Measurements from ENCODE around the gene PANK4. TPM values are rescaled to one million over a fixed set of nuclear protein-coding genes. Genes with fewer than 3 reads are reported as not detected.

PANK4 gene
- polyA plus RNA-seq, 1 donor (not counting 4 experiments of a cell fraction or from before 2014, with no cell fraction given), result 14.5 TPM

GRCh38 chr1:2468041-2468472 is 58.3 kb downstream of the PANK4 start:
- FAIRE-seq (no peak), DNase-seq (ENCODE audit: low read depth, low spot score) (no peak)
- peaks cover 5% of the 10 kb centered on the region for H3K9me1 ChIP-seq (ENCODE audit: control insufficient read depth, extremely low read depth, insufficient read depth, low read length)
- H2AFZ ChIP-seq (ENCODE audit: control insufficient read depth, low read length), result no peak overlapping the region
- no peak overlapping the region for H3K27ac ChIP-seq (ENCODE audit: control insufficient read depth, insufficient read depth, low read length)
- dilution Hi-C loops (cut with MboI; ENCODE audit: extremely low pct_ligation_motif_present, low sequenced_read_pairs), result no loop called here
- peaks cover 23% of the 10 kb centered on the region for H3K4me1 ChIP-seq (ENCODE audit: control insufficient read depth, extremely low read depth, insufficient read depth, low read length)
- peaks cover 90% of the 10 kb centered on the region for H3K79me2 ChIP-seq (ENCODE audit: control insufficient read depth, insufficient read depth, low read length)
- peaks cover 8 to 12% of the 10 kb centered on the region in 2 experiments for H3K36me3 ChIP-seq (ENCODE audit: control insufficient read depth in 2 of 2, extremely low read depth in 1 of 2, insufficient read depth in 2 of 2, low read length in 2 of 2)
- no peak overlapping the region for H3K9ac ChIP-seq (ENCODE audit: control insufficient read depth, extremely low read depth, insufficient read depth, low read length)
- no peak for TF ChIP-seq EZH2 (IDR thresholded peaks at IDR 0.05; ENCODE audit: low read length)
- TF ChIP-seq, protein P1, sequence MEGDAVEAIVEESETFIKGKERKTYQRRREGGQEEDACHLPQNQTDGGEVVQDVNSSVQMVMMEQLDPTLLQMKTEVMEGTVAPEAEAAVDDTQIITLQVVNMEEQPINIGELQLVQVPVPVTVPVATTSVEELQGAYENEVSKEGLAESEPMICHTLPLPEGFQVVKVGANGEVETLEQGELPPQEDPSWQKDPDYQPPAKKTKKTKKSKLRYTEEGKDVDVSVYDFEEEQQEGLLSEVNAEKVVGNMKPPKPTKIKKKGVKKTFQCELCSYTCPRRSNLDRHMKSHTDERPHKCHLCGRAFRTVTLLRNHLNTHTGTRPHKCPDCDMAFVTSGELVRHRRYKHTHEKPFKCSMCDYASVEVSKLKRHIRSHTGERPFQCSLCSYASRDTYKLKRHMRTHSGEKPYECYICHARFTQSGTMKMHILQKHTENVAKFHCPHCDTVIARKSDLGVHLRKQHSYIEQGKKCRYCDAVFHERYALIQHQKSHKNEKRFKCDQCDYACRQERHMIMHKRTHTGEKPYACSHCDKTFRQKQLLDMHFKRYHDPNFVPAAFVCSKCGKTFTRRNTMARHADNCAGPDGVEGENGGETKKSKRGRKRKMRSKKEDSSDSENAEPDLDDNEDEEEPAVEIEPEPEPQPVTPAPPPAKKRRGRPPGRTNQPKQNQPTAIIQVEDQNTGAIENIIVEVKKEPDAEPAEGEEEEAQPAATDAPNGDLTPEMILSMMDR (optimal IDR thresholded peaks at IDR 0.05 in 1 of 3, IDR thresholded peaks at IDR 0.05 in 1 of 3, conservative IDR thresholded peaks at IDR 0.05 in 1 of 3; ENCODE audit: extremely low read depth in 1 of 3, insufficient read depth in 2 of 3, low read length in 3 of 3), result no peak
- no peak overlapping the region for H3K4me3 ChIP-seq (ENCODE audit: control insufficient read depth in 2 of 3, extremely low read depth in 1 of 3, insufficient read depth in 2 of 3, low read depth in 1 of 3, low read length in 3 of 3)
- no peaks in the 10 kb centered on the region for H3K27me3 ChIP-seq (ENCODE audit: control insufficient read depth, extremely low read depth, insufficient read depth, low read length)
- H3K9me3 ChIP-seq (ENCODE audit: control insufficient read depth, low read depth, low read length), result no peaks in the 10 kb centered on the region
- no peak overlapping the region for H3K4me2 ChIP-seq (ENCODE audit: control insufficient read depth, extremely low read depth, insufficient read depth, low read depth, low read length)
- H4K20me1 ChIP-seq (ENCODE audit: control insufficient read depth, extremely low read depth, insufficient read depth, low read length), result peaks cover 47% of the 10 kb centered on the region

- Histone ChIP-seq H3K27me3 (ENCODE audit: control insufficient read depth, extremely low read depth, insufficient read depth, low read length) (no peaks in the 10 kb centered on the region), H3K4me2 (ENCODE audit: control insufficient read depth, extremely low read depth, insufficient read depth, low read depth, low read length) (no peak overlapping the region), H4K20me1 (ENCODE audit: control insufficient read depth, extremely low read depth, insufficient read depth, low read length) (peaks cover 55% of the 10 kb centered on the region), H2AFZ (ENCODE audit: control insufficient read depth, low read length) (no peak overlapping the region), H3K4me3 (ENCODE audit: control insufficient read depth in 2 of 3, extremely low read depth in 1 of 3, insufficient read depth in 2 of 3, low read depth in 1 of 3, low read length in 3 of 3) (no peak overlapping the region), H3K9ac (ENCODE audit: control insufficient read depth, extremely low read depth, insufficient read depth, low read length) (no peak overlapping the region), H3K9me1 (ENCODE audit: control insufficient read depth, extremely low read depth, insufficient read depth, low read length) (peaks cover 5% of the 10 kb centered on the region), H3K79me2 (ENCODE audit: control insufficient read depth, insufficient read depth, low read length) (peaks cover 93% of the 10 kb centered on the region), H3K4me1 (ENCODE audit: control insufficient read depth, extremely low read depth, insufficient read depth, low read length) (peaks cover 23% of the 10 kb centered on the region), H3K9me3 (ENCODE audit: control insufficient read depth, low read depth, low read length) (no peaks in the 10 kb centered on the region), H3K27ac (ENCODE audit: control insufficient read depth, insufficient read depth, low read length) (no peak overlapping the region), H3K36me3 (ENCODE audit: control insufficient read depth in 2 of 2, extremely low read depth in 1 of 2, insufficient read depth in 2 of 2, low read length in 2 of 2) (peaks cover 8 to 12% of the 10 kb centered on the region in 2 experiments)
- no peak for DNase-seq (ENCODE audit: low read depth, low spot score)
- dilution Hi-C loops (cut with MboI; ENCODE audit: extremely low pct_ligation_motif_present, low sequenced_read_pairs), result no loop called here
- TF ChIP-seq, protein P1 (optimal IDR thresholded peaks at IDR 0.05 in 1 of 3, IDR thresholded peaks at IDR 0.05 in 1 of 3, conservative IDR thresholded peaks at IDR 0.05 in 1 of 3; ENCODE audit: extremely low read depth in 1 of 3, insufficient read depth in 2 of 3, low read length in 3 of 3), result no peak
- no peak for FAIRE-seq
These were observed 59.3 kb downstream of the PANK4 start for GRCh38 chr1:2466958-2467554.

Data from keratinocyte (primary cell).